ENCODE results near the gene BCAS2. TPM values are rescaled to one million over a fixed set of nuclear protein-coding genes. Genes with fewer than 3 reads are reported as not detected.
"Not testable (repeated sequence)": the region's sequence is repeated elsewhere in the genome, so short reads cannot be mapped to it uniquely, and the experiment has no call there.

Gene BCAS2
- total RNA-seq, 1 donor from 2014 or later = 45.6 TPM

DNA sequence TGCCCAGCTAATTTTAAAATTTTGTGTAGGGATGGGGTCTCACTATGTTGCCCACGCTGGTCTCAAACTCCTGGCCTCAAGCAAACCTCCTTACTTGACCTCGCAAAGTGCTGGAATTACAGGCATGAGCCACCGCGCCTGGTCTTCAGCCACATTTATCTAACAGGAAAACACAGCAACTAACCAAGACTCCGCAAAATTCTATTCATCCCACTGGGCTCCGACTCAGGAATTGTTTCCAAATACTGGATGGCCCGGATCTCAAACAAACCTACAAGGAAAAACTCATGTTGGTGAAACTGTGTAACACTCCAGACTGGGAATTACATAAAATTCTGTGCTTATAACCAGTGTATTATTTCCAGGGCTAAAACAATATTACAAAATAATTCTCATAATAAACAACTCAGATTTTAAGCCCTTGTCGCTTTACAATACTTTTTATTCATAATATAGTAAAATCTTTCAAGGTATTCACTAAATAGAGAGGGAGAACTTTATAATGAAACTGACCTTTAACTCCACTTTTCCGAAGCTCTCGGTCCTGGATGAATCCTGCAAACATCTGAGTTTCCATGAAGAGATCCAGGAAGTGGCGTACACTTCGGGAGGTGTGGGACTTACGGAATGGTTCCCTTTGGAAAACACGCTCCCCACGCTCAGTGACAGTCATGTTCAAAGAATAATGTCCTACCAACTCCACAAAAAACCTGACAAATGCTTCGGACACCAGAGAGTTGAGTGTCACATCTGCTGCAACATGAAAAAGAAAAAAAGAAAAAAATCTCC is 6.0 kb upstream of the BCAS2 start:
- Mint-ChIP-seq H3K36me3 (ENCODE audit: low read depth, unreplicated experiment) (peaks cover 3% of the 10 kb centered on the region), H3K4me3 (ENCODE audit: unreplicated experiment) (no peak overlapping the region), H3K27ac (ENCODE audit: unreplicated experiment) (no peak overlapping the region), H3K27me3 (ENCODE audit: unreplicated experiment) (no peaks in the 10 kb centered on the region), H3K4me1 (ENCODE audit: unreplicated experiment) (peaks cover 9% of the 10 kb centered on the region), H3K9me3 (ENCODE audit: unreplicated experiment) (no peaks in the 10 kb centered on the region)
- TF ChIP-seq, protein P1, sequence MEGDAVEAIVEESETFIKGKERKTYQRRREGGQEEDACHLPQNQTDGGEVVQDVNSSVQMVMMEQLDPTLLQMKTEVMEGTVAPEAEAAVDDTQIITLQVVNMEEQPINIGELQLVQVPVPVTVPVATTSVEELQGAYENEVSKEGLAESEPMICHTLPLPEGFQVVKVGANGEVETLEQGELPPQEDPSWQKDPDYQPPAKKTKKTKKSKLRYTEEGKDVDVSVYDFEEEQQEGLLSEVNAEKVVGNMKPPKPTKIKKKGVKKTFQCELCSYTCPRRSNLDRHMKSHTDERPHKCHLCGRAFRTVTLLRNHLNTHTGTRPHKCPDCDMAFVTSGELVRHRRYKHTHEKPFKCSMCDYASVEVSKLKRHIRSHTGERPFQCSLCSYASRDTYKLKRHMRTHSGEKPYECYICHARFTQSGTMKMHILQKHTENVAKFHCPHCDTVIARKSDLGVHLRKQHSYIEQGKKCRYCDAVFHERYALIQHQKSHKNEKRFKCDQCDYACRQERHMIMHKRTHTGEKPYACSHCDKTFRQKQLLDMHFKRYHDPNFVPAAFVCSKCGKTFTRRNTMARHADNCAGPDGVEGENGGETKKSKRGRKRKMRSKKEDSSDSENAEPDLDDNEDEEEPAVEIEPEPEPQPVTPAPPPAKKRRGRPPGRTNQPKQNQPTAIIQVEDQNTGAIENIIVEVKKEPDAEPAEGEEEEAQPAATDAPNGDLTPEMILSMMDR (IDR thresholded peaks at IDR 0.05; ENCODE audit: unreplicated experiment) = no peak
- DNase-seq (ENCODE audit: low spot score) = no peak

DNA sequence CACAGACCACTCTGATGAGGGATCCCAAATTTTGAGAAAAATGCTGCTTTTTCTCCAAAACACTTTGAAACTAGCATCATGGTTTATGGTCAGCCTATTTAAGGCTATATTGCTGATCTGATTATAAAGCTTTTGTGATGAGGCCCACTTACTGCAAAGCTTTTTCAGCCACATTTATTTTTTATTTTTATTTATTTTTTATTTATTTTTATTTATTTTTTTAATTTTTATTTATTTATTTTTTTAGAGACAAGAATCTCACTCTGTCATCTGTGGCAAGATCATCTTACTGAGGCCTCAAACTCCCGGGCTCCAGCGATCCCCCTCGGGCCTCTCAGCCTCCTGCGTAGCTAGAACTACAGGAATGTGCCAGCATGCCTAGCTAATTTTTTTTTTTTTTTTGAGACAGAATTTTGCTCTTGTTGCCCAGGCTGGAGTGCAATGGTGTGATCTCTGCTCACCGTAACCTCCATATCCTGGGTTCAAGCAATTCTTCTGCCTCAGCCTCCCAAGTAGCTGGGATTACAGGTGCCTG is 5.2 kb upstream of the BCAS2 start:
- peaks cover 5% of the 10 kb centered on the region for H3K36me3 Mint-ChIP-seq (ENCODE audit: low read depth, unreplicated experiment)
- H3K9me3 Mint-ChIP-seq (ENCODE audit: unreplicated experiment) = no peaks in the 10 kb centered on the region
- no peak for DNase-seq (ENCODE audit: low spot score)
- TF ChIP-seq, protein P1 (IDR thresholded peaks at IDR 0.05; ENCODE audit: unreplicated experiment) = no peak
- peaks cover 17% of the 10 kb centered on the region for H3K4me1 Mint-ChIP-seq (ENCODE audit: unreplicated experiment)
- H3K4me3 Mint-ChIP-seq (ENCODE audit: unreplicated experiment) = no peak overlapping the region
- no peak overlapping the region for H3K27ac Mint-ChIP-seq (ENCODE audit: unreplicated experiment)
- peaks cover 3% of the 10 kb centered on the region for H3K27me3 Mint-ChIP-seq (ENCODE audit: unreplicated experiment)

DNA sequence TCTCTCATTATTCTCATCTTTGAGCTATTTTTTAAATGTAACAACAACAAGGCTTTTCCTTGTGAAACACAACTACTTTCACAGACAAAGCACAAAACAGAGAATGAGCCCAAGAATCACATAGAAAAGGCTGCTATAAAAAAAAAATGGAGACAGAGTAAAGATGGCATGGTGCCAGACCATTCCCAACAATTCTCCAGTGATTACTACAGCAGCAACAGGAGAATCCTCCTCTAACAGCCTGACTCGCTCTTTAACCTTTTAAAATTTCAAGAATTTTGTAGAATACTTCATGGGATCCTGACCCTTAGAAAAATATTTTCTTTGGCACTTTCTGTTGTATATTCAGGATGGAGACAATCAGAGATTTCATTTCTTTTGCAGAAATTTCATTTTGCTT is 3.8 kb upstream of the BCAS2 start:
- no peak overlapping the region for H3K27ac Mint-ChIP-seq (ENCODE audit: unreplicated experiment)
- H3K9me3 Mint-ChIP-seq (ENCODE audit: unreplicated experiment) = no peaks in the 10 kb centered on the region
- peaks cover 5% of the 10 kb centered on the region for H3K36me3 Mint-ChIP-seq (ENCODE audit: low read depth, unreplicated experiment)
- peaks cover 22% of the 10 kb centered on the region for H3K4me1 Mint-ChIP-seq (ENCODE audit: unreplicated experiment)
- DNase-seq (ENCODE audit: low spot score) = no peak
- peaks cover 4% of the 10 kb centered on the region for H3K27me3 Mint-ChIP-seq (ENCODE audit: unreplicated experiment)
- TF ChIP-seq, protein P1 (IDR thresholded peaks at IDR 0.05; ENCODE audit: unreplicated experiment) = no peak
- H3K4me3 Mint-ChIP-seq (ENCODE audit: unreplicated experiment) = no peak overlapping the region

DNA sequence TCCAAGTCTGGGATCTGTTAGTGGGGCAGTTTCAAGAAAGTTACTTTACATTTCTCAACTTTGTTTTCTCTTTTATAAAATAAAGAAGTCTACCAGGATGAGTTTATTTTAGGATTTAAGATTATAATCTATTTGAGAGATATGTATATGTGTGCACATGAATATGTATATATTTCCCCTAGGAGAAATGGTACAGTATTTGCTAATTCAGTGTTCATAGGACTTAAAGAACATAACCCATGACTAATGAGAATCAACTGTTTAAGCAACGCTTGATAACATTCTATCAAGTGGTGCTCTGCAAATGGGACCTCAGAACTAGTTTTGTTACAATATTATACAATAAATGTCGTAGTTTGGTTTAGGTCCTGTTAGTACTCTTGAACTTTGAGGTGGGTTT is 7.0 kb downstream of the BCAS2 start:
- TF ChIP-seq, protein P1 (IDR thresholded peaks at IDR 0.05; ENCODE audit: unreplicated experiment) = no peak
- Mint-ChIP-seq H3K27ac (ENCODE audit: unreplicated experiment) (no peak overlapping the region), H3K36me3 (ENCODE audit: low read depth, unreplicated experiment) (peaks cover 15% of the 10 kb centered on the region), H3K27me3 (ENCODE audit: unreplicated experiment) (no peaks in the 10 kb centered on the region), H3K4me3 (ENCODE audit: unreplicated experiment) (no peak overlapping the region), H3K4me1 (ENCODE audit: unreplicated experiment) (no peaks in the 10 kb centered on the region), H3K9me3 (ENCODE audit: unreplicated experiment) (no peaks in the 10 kb centered on the region)
- DNase-seq (ENCODE audit: low spot score) = no peak

DNA sequence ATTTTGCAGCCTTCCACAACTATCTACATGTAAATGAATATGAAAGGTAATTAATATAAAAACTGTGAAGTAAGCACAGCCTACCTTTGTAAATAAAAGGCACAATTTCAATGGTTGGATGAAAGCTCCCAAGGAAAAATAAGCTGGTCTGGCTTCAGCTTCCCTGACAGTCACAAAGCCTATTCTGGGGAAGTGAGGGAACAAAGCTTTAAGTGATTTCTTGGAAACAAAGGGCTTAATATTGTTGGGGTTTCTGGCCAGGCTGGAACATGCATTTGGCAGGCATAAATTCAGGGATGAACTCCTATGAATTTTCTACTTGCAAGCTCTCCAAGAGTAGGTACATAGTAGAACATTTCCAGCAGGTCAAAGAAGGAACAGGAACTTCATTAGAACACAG is 17.3 kb downstream of the BCAS2 start:
- no peaks in the 10 kb centered on the region for H3K4me1 Mint-ChIP-seq (ENCODE audit: unreplicated experiment)
- TF ChIP-seq, protein P1 (IDR thresholded peaks at IDR 0.05; ENCODE audit: unreplicated experiment) = no peak

DNA sequence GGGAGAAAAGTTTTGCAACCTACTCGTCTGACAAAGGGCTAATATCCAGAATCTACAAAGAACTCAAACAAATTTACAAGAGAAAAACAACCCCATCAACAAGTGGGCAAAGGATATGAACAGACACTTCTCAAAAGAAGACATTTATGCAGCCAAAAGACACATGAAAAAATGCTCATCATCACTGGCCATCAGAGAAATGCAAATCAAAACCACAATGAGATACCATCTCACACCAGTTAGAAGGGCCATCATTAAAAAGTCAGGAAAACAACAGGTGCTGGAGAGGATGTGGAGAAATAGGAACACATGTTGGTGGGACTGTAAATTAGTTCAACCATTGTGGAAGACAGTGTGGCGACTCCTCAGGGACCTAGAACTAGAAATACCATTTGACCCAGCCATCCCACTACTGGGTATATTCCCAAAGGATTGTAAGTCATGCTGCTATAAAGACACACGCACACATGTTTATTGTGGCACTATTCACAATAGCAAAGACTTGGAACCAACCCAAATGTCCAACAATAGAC is 18.4 kb downstream of the BCAS2 start:
- not testable (repeated sequence) for H3K27ac Mint-ChIP-seq (ENCODE audit: unreplicated experiment); H3K4me3 Mint-ChIP-seq (ENCODE audit: unreplicated experiment); H3K9me3 Mint-ChIP-seq (ENCODE audit: unreplicated experiment); H3K4me1 Mint-ChIP-seq (ENCODE audit: unreplicated experiment); H3K27me3 Mint-ChIP-seq (ENCODE audit: unreplicated experiment); DNase-seq (ENCODE audit: low spot score)
- H3K36me3 Mint-ChIP-seq (ENCODE audit: low read depth, unreplicated experiment) = peaks cover 21% of the 10 kb centered on the region

More for the DNA sequence above, 17.3 kb downstream of the BCAS2 start:
- Mint-ChIP-seq H3K27me3 (ENCODE audit: unreplicated experiment) (peaks cover 2% of the 10 kb centered on the region), H3K9me3 (ENCODE audit: unreplicated experiment) (no peaks in the 10 kb centered on the region), H3K27ac (ENCODE audit: unreplicated experiment) (no peak overlapping the region), H3K36me3 (ENCODE audit: low read depth, unreplicated experiment) (peaks cover 26% of the 10 kb centered on the region), H3K4me3 (ENCODE audit: unreplicated experiment) (no peak overlapping the region)
- no peak for DNase-seq (ENCODE audit: low spot score)
